Calu3 (cell line): ENCODE data around the gene KRT14. TPM values are rescaled to one million over a fixed set of nuclear protein-coding genes. Genes with fewer than 3 reads are reported as not detected.
"Not testable (repeated sequence)": the region's sequence is repeated elsewhere in the genome, so short reads cannot be mapped to it uniquely, and the experiment has no call there.

Experiments used
- BruUV-seq: library from RNA; stranded (reverse); fragments of 400-500 nt; replicated peaks from 2 replicates; lab custom pipeline; 2021; lab: Mats Ljungman, UMichigan
- CTCF ChIA-PET: fragments of 300-600 bp; sonication (Branson Sonifier 250); formaldehyde crosslinking; loops from one replicate; lab custom pipeline; 2022; ENCODE audit warnings: antibody characterized with exemption; lab: Charles Lee
- DNase-seq: peaks from one replicate; pipeline ENCODE4 v3.0.0; 2022
- H3K27ac Mint-ChIP-seq: one replicate; pipeline ENCODE4 v1.8.0; 2022; ENCODE audit warnings: mixed read lengths; ENCODE audit not compliant: unreplicated experiment
- H3K27me3 Mint-ChIP-seq: one replicate; pipeline ENCODE4 v1.8.0; 2022; ENCODE audit warnings: mixed read lengths; ENCODE audit not compliant: unreplicated experiment
- H3K36me3 Mint-ChIP-seq: one replicate; pipeline ENCODE4 v1.8.0; 2022; ENCODE audit warnings: mild to moderate bottlenecking, moderate library complexity, mixed read lengths; ENCODE audit not compliant: insufficient read depth, unreplicated experiment
- H3K4me1 Mint-ChIP-seq: one replicate; pipeline ENCODE4 v1.8.0; 2022; ENCODE audit warnings: mild to moderate bottlenecking, low read depth, mixed read lengths; ENCODE audit not compliant: unreplicated experiment
- H3K4me3 Mint-ChIP-seq: one replicate; pipeline ENCODE4 v1.8.0; 2022; ENCODE audit warnings: mild to moderate bottlenecking, low read depth, moderate library complexity, mixed read lengths; ENCODE audit not compliant: unreplicated experiment
- H3K9me3 Mint-ChIP-seq: one replicate; pipeline ENCODE4 v1.8.0; 2022; ENCODE audit warnings: low read depth, mixed read lengths; ENCODE audit not compliant: unreplicated experiment
- CTCF ChIP-seq: fragments of 200-600 bp; IDR thresholded peaks from one replicate; pipeline ENCODE4 v1.8.0; 2022; ENCODE audit warnings: antibody characterized with exemption; ENCODE audit not compliant: unreplicated experiment
- intact Hi-C: fragments of 100-400 bp; cut with micrococcal nuclease; formaldehyde crosslinking; loops from one replicate; pipeline ENCODE4 v1.10.0; 2022; ENCODE audit not compliant: unreplicated experiment
- total RNA-seq: library from RNA; stranded (reverse); gene quantifications from 2 replicates; pipeline ENCODE4 v1.2.3, GENCODE V29; 2022

KRT14 gene
- total RNA-seq, 1 experiment from 2014 or later: 12.2 TPM

GRCh38 chr17:41580244-41580575 lies 6.5 kb downstream of the KRT14 start:
- intact Hi-C loops: loop anchor here (5.0 kb wide), 1 partner anchor 67 kb away; no protein-coding TSS in a partner anchor
- H3K4me3 Mint-ChIP-seq: no peak overlapping the region
- peaks cover 4% of the 10 kb centered on the region for H3K36me3 Mint-ChIP-seq
- no TSS peak for BruUV-seq
- H3K4me1 Mint-ChIP-seq: peaks cover 47% of the 10 kb centered on the region
- H3K9me3 Mint-ChIP-seq: no peaks in the 10 kb centered on the region
- no peaks in the 10 kb centered on the region for H3K27me3 Mint-ChIP-seq
- no peak for TF ChIP-seq CTCF
- no peak overlapping the region for H3K27ac Mint-ChIP-seq
- CTCF ChIA-PET: interaction anchor here (0.6 to 3.3 kb wide), 17 partner anchors 12 to 99 kb away, joined by 3 to 50 read pairs (median 7); partner anchors contain the start of gene KRT17
- DNase-seq: no peak

- peaks cover 4% of the 10 kb centered on the region for H3K36me3 Mint-ChIP-seq
- intact Hi-C loops: loop anchor here (1.0 to 5.0 kb wide), 3 partner anchors 25 to 68 kb away; partner anchors contain the start of gene KRT17
- no peak overlapping the region for H3K4me3 Mint-ChIP-seq
- BruUV-seq: no TSS peak
- peaks cover 47% of the 10 kb centered on the region for H3K4me1 Mint-ChIP-seq
- H3K9me3 Mint-ChIP-seq: no peaks in the 10 kb centered on the region
- H3K27ac Mint-ChIP-seq: no peak overlapping the region
- CTCF ChIA-PET: interaction anchor here (0.6 to 2.8 kb wide), 23 partner anchors 12 to 676 kb away, joined by 3 to 50 read pairs (median 5); partner anchors contain the start of gene KRT17
- no peaks in the 10 kb centered on the region for H3K27me3 Mint-ChIP-seq
- peak; percentile 96 for DNase-seq
- TF ChIP-seq CTCF: peak; percentile 93
Measured at GRCh38 chr17:41579484-41580243, 7.0 kb downstream of the KRT14 start.

- Mint-ChIP-seq H3K36me3 (peaks cover 4% of the 10 kb centered on the region), H3K4me1 (peaks cover 40% of the 10 kb centered on the region), H3K9me3 (no peaks in the 10 kb centered on the region), H3K27me3 (no peaks in the 10 kb centered on the region), H3K27ac (no peak overlapping the region), H3K4me3 (no peak overlapping the region)
- CTCF ChIA-PET: interaction anchor here (0.6 to 2.8 kb wide), 21 partner anchors 11 to 675 kb away, joined by 3 to 50 read pairs (median 5); partner anchors contain the start of gene KRT17
- no peak for TF ChIP-seq CTCF
- no peak for DNase-seq
- intact Hi-C loops: loop anchor here (1.0 to 2.0 kb wide), 2 partner anchors 24 to 45 kb away; partner anchors contain the start of gene KRT17
- BruUV-seq: TSS peak; percentile 95
Measured at GRCh38 chr17:41578971-41579370, 7.7 kb downstream of the KRT14 start.

- no TSS peak for BruUV-seq
- no peaks in the 10 kb centered on the region for H3K9me3 Mint-ChIP-seq
- no peaks in the 10 kb centered on the region for H3K27me3 Mint-ChIP-seq
- DNase-seq: no peak
- H3K4me3 Mint-ChIP-seq: no peak overlapping the region
- intact Hi-C loops: loop anchor here (2.0 kb wide), 1 partner anchor 24 kb away; no protein-coding TSS in a partner anchor
- no peak overlapping the region for H3K27ac Mint-ChIP-seq
- no peak for TF ChIP-seq CTCF
- H3K4me1 Mint-ChIP-seq: peaks cover 36% of the 10 kb centered on the region
- H3K36me3 Mint-ChIP-seq: peaks cover 4% of the 10 kb centered on the region
- CTCF ChIA-PET: interaction anchor here (0.7 to 2.8 kb wide), 9 partner anchors 19 to 129 kb away, joined by 3 to 50 read pairs (median 6); partner anchors contain the start of gene KRT17
Measured at GRCh38 chr17:41578538-41578937, 8.2 kb downstream of the KRT14 start.

- intact Hi-C loops, H3K36me3 Mint-ChIP-seq, H3K27ac Mint-ChIP-seq, H3K4me3 Mint-ChIP-seq, H3K27me3 Mint-ChIP-seq, BruUV-seq, H3K9me3 Mint-ChIP-seq: not testable (repeated sequence)
- DNase-seq: peak; percentile 59
- CTCF ChIA-PET: interaction anchor here (0.6 to 2.3 kb wide), 3 partner anchors 28 to 1358 kb away, joined by 4 to 5 read pairs (median 4); partner anchors contain the start of gene WIPF2
- H3K4me1 Mint-ChIP-seq: peaks cover 20% of the 10 kb centered on the region
Measured at GRCh38 chr17:41576740-41577139, 10.0 kb downstream of the KRT14 start.
